Spleen (tissue), 11 donors: ENCODE data around the gene ZNF692. TPM values are rescaled to one million over a fixed set of nuclear protein-coding genes. Genes with fewer than 3 reads are reported as not detected.

ENCODE experiments used
- DNase-seq: peaks from one replicate; pipeline ENCODE4 v3.0.0-alpha.2; 2020
- H3K27ac ChIP-seq, 8 donors: fragments of 200-600 bp; sonication (generic) in 7 of 8; 1 replicate in 4 of 8; 2 replicates in 4 of 8; pipeline versions ENCODE4 v1.5.0 to v1.8.0; 2016 to 2021; ENCODE audit warnings: inconsistent platforms in 4 of 8, mild to moderate bottlenecking in 4 of 8, moderate library complexity in 1 of 8
- H3K27me3 ChIP-seq, 7 donors: fragments of 200-600 bp; sonication (generic) in 6 of 7; replicated peaks in 1 of 7; 1 replicate in 4 of 7; 2 replicates in 3 of 7; pipeline versions ENCODE4 v1.5.0 to v1.8.0; 2016 to 2021; ENCODE audit warnings: inconsistent platforms in 3 of 7, mild to moderate bottlenecking in 1 of 7
- H3K36me3 ChIP-seq, 6 donors: fragments of 200-600 bp; sonication (generic) in 5 of 6; 1 replicate in 4 of 6; 2 replicates in 2 of 6; pipeline versions ENCODE4 v1.5.0 to v1.8.0; 2016 to 2021; ENCODE audit warnings: inconsistent platforms in 2 of 6
- H3K4me1 ChIP-seq, 6 donors: fragments of 200-600 bp; sonication (generic) in 5 of 6; 1 replicate in 3 of 6; 2 replicates in 3 of 6; pipeline versions ENCODE4 v1.5.0 to v1.8.0; 2016 to 2021; ENCODE audit warnings: inconsistent platforms in 3 of 6
- H3K4me3 ChIP-seq, 8 donors: fragments of 200-600 bp; sonication (generic) in 7 of 8; 1 replicate in 4 of 8; 2 replicates in 4 of 8; pipeline versions ENCODE4 v1.5.0 to v1.8.0; 2016 to 2021; ENCODE audit warnings: inconsistent platforms in 4 of 8, mild to moderate bottlenecking in 4 of 8, moderate library complexity in 2 of 8
- H3K9me3 ChIP-seq, 8 donors: fragments of 200-600 bp; sonication (generic) in 7 of 8; 1 replicate in 4 of 8; 2 replicates in 4 of 8; pipeline versions ENCODE4 v1.5.0 to v1.8.0; 2016 to 2021; ENCODE audit warnings: inconsistent platforms in 4 of 8
- POLR2A ChIP-seq, 3 donors: fragments of 450-650 bp; IDR thresholded peaks; one replicate each; pipeline ENCODE4 v1.5.1; 2017; ENCODE audit warnings: antibody characterized with exemption in 3 of 3, mild to moderate bottlenecking in 1 of 3
- POLR2AphosphoS5 ChIP-seq, 3 donors: sonication (generic); formaldehyde crosslinking; IDR thresholded peaks; one replicate each; pipeline ENCODE4 v1.5.1; 2017; ENCODE audit warnings: antibody characterized with exemption in 3 of 3
- WGBS, 5 donors: extraction: QIAGEN DNeasy Blood & Tissue Kit in 3 of 5; methylation state at CpG; one replicate each; pipeline versions ENCODE4 v1.1.5 to v1.1.7; 2013 to 2018; 5-methylcytosine and 5-hydroxymethylcytosine counted together
- intact Hi-C: fragments of 100-400 bp; cut with DNase I; formaldehyde crosslinking; loops from one replicate; pipeline ENCODE4 v1.15.0; 2023; ENCODE audit warnings: low total_unique reads
- polyA plus RNA-seq, 3 donors: library from polyadenylated mRNA; stranded (reverse); fragments of 200-250 nt; gene quantifications; one replicate each; pipeline ENCODE4 v1.2.1, GENCODE V29; 2013
- total RNA-seq, 7 donors: library from RNA; depleted of rRNA in 3 of 7; stranded (reverse); fragments of >200 nt in 3 of 7; fragmentation: NEBNext Ultra II Directional in 4 of 7; extraction: Animal tissue kit (Norgen Biotek cat#: 25700) in 4 of 7; gene quantifications; one replicate each; pipeline versions ENCODE4 v1.1.0 to v1.2.1, GENCODE V29; 2016 to 2021
- TF ChIP-seq, protein P1 (sequence below), 11 experiments: fragments of 200-600 bp in 7 of 11; fragments of 450-650 bp in 4 of 11; sonication (generic) in 4 of 11; IDR thresholded peaks in 8 of 11; conservative IDR thresholded peaks in 3 of 11; 1 replicate in 7 of 11; 2 replicates in 4 of 11; pipeline versions ENCODE4 v1.4.0 to v1.8.0; 2016 to 2021; ENCODE audit warnings: antibody characterized with exemption in 11 of 11, inconsistent platforms in 4 of 11, mild to moderate bottlenecking in 1 of 11
- donor health status: healthy with polysubstance abuse.
- donor health status: DM: no; HTN: no; CAD: no; lungs with moderate emphysema.
- donor health status: DM: no; HTN: no; CAD: no.
- donor health status: Bipolar disorder and iron deficiency.
- donor health status: healthy.
- donor health status: DM: no; HTN: no; CAD: no.
- donor health status: DM: yes; HTN: yes; CAD: no.

The ZNF692 gene
- total and polyA plus RNA-seq, 10 donors, result 33.5 to 138 (median 48.6) TPM

DNA sequence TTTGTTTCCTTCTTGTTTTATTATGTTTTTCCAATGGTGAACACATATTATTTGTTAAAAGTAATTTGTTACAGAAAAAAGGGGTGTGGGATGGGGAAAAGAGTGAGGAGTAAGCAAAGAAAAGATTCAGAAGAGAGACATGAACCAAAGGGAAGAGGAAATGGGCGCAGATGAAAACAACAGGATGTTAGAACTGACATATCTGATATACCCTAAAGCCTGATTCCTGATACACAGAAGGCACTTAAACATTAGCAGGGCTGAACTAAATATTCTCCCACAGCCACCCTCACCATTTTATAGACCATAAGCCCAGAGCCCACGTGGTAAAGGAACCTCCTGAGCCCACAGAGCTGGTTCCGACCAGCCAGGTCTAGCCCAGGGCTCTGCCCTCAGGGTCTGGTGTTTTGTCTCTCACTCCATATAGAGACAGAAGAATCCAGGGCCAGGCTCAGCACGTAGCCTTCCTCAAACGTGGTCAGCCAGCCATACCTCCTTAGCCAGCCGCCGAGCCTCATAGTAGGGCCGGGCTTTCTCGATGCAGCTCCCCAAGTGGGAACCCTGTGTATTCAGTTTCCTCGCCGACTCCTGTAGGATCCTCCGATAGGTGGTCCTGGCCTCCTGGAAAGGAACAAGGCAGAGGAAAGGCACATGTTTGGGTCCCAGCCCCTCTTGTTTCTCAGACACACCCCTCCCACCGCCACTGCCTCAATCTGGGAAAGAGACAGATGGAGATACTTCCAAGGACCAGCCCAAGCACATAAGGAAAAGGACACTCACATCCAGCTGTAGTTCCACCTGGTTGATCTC, 42.6 kb downstream of the ZNF692 start:
- no peak for TF ChIP-seq POLR2AphosphoS5 (IDR thresholded peaks at IDR 0.05)
- TF ChIP-seq, protein P1, sequence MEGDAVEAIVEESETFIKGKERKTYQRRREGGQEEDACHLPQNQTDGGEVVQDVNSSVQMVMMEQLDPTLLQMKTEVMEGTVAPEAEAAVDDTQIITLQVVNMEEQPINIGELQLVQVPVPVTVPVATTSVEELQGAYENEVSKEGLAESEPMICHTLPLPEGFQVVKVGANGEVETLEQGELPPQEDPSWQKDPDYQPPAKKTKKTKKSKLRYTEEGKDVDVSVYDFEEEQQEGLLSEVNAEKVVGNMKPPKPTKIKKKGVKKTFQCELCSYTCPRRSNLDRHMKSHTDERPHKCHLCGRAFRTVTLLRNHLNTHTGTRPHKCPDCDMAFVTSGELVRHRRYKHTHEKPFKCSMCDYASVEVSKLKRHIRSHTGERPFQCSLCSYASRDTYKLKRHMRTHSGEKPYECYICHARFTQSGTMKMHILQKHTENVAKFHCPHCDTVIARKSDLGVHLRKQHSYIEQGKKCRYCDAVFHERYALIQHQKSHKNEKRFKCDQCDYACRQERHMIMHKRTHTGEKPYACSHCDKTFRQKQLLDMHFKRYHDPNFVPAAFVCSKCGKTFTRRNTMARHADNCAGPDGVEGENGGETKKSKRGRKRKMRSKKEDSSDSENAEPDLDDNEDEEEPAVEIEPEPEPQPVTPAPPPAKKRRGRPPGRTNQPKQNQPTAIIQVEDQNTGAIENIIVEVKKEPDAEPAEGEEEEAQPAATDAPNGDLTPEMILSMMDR (IDR thresholded peaks at IDR 0.05 in 8 of 11, conservative IDR thresholded peaks at IDR 0.05 in 3 of 11), result no peak
- TF ChIP-seq POLR2A (IDR thresholded peaks at IDR 0.05), result no peak
- intact Hi-C loops, result no loop called here
- Histone ChIP-seq H3K9me3 (no peaks in the 10 kb centered on the region), H3K4me1 (peaks cover 15 to 81% (median 57%) of the 10 kb centered on the region in 6 donors), H3K4me3 (peak overlapping the region in 1 of 8 donors; percentile 19), H3K27me3 (no peaks in the 10 kb centered on the region), H3K36me3 (peaks cover 7 to 91% (median 65%) of the 10 kb centered on the region in 6 donors), H3K27ac (peak overlapping the region in 7 of 8 donors; percentile 41 to 90 (median 80))
- peak; percentile 76 for DNase-seq
- WGBS, 5 donors, result 80 to 91% (median 88%) methylated on average over 13 of the region's 13 CpGs

DNA sequence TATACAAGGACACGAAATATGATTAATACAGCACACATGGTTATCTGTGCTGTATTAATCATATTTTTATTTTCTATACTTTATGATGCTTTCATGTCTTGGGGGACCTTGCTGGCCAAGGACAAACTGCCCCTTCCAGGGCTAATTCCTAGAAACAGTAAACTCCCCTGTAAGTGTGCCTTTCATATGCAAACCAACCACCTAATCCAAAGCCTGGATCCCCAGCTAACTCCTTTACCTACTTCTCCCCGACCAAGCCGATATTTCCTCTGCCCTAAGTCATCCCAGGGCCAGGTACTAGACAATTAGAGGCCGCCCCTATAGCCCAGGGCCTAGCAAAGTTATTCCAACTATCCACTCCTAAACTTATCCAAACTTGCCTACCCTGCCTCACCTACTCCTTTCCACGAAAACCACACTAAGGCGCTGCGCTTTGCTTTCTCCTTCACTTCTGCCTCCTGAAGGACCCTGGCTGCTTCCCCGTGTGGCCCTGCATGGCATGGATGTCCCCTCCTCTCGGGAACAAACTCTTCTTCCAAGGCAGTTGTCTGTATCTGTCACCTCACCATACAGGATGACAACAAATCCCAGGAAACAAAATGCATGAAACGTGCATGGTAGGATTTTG, 43.4 kb downstream of the ZNF692 start:
- TF ChIP-seq POLR2AphosphoS5 (IDR thresholded peaks at IDR 0.05) (no peak), POLR2A (IDR thresholded peaks at IDR 0.05) (no peak)
- TF ChIP-seq, protein P1 (IDR thresholded peaks at IDR 0.05 in 8 of 11, conservative IDR thresholded peaks at IDR 0.05 in 3 of 11), result no peak
- intact Hi-C loops, result no loop called here
- Histone ChIP-seq H3K9me3 (no peaks in the 10 kb centered on the region), H3K27me3 (no peaks in the 10 kb centered on the region), H3K4me3 (no peak overlapping the region), H3K4me1 (peaks cover 18 to 81% (median 57%) of the 10 kb centered on the region in 6 donors), H3K27ac (peak overlapping the region in 6 of 8 donors; percentile 41 to 90 (median 82)), H3K36me3 (peaks cover 7 to 91% (median 63%) of the 10 kb centered on the region in 6 donors)
- peak; percentile 41 for DNase-seq
- WGBS, 5 donors, result 91 to 94% (median 93%) methylated on average over 10 of the region's 10 CpGs

DNA sequence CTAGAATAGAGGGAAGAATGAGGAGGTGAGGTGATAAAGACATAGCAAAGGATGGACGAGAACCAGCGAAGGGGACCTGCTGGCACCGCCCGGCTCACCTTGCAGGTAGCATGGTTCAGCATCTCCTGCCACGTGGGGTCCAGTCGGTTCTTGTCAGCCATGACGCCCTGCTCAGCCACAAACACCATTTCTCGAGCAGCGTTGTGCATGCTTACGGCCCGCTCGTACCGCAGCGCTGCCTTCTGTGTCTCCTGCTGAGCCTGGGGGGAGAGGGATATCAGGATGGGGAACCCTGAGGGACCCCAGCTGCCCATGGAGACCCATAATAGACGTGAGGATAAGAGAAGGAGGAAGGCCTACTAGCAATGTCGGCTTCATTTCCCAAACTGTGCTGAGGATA, 44.5 kb downstream of the ZNF692 start:
- H3K27me3 ChIP-seq, result no peaks in the 10 kb centered on the region
- TF ChIP-seq, protein P1 (IDR thresholded peaks at IDR 0.05 in 8 of 11, conservative IDR thresholded peaks at IDR 0.05 in 3 of 11), result no peak
- TF ChIP-seq POLR2A (IDR thresholded peaks at IDR 0.05), result no peak
- TF ChIP-seq POLR2AphosphoS5 (IDR thresholded peaks at IDR 0.05), result peak in 2 of 3 donors; percentile 18 to 49
- peaks cover 7 to 84% (median 59%) of the 10 kb centered on the region in 6 donors for H3K36me3 ChIP-seq
- DNase-seq, result peak; percentile 71
- H3K4me3 ChIP-seq, result no peak overlapping the region
- intact Hi-C loops, result no loop called here
- no peaks in the 10 kb centered on the region for H3K9me3 ChIP-seq
- H3K4me1 ChIP-seq, result peaks cover 15 to 80% (median 50%) of the 10 kb centered on the region in 6 donors
- no peak overlapping the region for H3K27ac ChIP-seq
- 90 to 96% (median 94%) methylated on average over 16 of the region's 16 CpGs for WGBS, 5 donors

DNA sequence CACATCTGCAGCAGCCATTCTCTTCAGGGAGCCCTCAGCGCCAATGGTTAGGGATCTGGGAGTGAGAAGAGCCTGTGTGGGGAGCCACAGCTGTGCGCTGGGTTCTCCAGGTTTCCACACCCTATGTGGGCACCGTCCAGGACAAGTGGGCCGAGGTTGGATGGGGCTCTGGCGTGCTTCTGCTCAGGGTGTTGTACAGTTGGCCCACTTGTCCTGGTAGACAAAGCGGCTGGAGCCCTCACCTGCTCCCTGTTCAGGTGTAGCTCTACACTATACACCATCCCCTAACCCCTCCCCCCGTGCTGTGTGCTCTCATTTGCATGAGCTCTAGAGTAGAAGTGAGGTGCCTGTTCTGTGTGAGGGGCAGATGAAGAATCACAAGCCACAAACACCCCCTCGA, 45.3 kb downstream of the ZNF692 start:
- 86 to 97% (median 93%) methylated on average over 7 to 8 of the region's 8 CpGs for WGBS, 5 donors
- no peaks in the 10 kb centered on the region for H3K9me3 ChIP-seq
- DNase-seq, result peak; percentile 27
- TF ChIP-seq POLR2AphosphoS5 (IDR thresholded peaks at IDR 0.05) (no peak), POLR2A (IDR thresholded peaks at IDR 0.05) (no peak)
- TF ChIP-seq, protein P1 (IDR thresholded peaks at IDR 0.05 in 8 of 11, conservative IDR thresholded peaks at IDR 0.05 in 3 of 11), result no peak
- no peak overlapping the region for H3K27ac ChIP-seq
- H3K27me3 ChIP-seq, result no peaks in the 10 kb centered on the region
- peaks cover 15 to 72% (median 42%) of the 10 kb centered on the region in 6 donors for H3K4me1 ChIP-seq
- H3K36me3 ChIP-seq, result peaks cover 7 to 85% (median 59%) of the 10 kb centered on the region in 6 donors
- H3K4me3 ChIP-seq, result no peak overlapping the region
- intact Hi-C loops, result no loop called here
